GM18868 (cell line): ENCODE results near the gene FGGY.
"Not testable (repeated sequence)": the region's sequence is repeated elsewhere in the genome, so short reads cannot be mapped to it uniquely, and the experiment has no call there.

Source experiments
- ATAC-seq: cut with Tn5 transposase; IDR thresholded peaks from one replicate; pipeline ENCODE4 v1.9.1; 2021; ENCODE audit warnings: mild to moderate bottlenecking, moderate library complexity; ENCODE audit not compliant: unreplicated experiment

Gene FGGY

DNA sequence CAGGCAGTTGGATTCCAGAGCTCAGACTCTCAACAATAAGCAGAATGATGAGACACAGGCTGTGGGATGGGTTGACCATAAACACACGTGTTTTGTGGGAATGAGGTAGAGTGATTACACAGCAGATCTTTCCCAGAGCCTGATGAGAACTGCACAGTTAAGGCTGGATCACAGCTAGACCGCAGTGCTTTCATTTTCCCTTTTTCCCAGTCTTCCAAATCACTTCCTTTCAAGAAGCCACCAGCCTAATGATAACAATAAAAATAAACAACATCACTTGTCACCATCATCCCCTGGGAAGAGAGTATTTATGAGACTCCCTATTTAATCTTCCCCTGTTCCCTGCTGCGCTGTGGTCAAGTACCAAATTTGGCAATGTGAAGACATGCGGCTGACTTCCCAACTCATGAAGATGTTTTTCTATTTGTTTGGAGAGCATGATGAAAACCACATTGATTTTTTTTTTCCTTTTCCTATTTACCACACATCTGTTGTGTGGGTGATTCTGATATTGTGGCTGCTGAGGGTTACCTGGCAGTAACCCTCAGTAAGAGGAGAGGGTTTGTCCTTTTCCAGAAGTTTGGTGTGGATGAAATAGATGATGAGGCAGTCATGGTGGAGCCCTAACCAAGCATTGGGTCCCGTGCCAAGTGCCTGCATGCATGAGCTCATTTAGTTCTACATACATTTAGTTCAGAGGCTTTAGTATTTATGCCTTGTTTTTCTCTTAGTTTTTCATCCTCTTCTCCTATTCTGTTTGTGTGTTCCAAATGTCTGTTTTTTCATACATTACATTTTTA, 268.9 kb downstream of the FGGY start:
- no peak for ATAC-seq

DNA sequence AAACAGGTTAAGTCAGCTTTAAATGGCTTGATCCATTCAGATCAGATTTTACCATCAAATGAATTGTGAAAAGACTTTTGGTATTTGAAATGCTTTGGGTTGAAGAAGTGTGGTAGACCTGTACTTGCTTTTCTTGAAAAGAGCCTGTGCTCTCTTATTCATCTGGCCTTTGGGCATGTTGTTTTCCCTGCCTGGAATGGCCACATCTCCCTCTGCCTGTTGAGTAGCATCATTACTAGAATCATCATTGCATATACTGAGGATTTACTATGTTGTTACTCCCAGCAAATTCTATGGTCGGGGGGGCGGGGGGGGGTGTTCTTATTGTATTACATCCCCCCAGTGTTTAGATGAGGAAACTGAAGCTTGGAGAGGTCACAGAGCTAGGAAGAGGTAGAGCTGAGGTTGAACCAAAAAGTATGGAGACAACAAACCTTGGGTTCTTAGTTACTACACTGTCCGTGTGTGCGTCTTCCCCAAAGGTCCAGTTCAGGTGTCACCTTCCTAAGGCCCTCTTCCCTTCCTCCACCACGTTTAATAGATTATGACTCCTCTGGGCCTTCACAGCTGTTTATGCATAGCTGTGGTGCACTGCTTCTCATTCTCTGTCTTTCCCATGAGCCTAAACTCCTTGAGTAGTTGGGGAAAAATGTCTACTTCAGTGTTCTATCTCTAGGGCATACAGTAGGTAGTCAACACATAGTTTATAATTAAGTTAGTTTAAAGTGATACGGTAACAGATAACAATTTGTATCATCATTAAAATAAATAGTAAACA, 271.5 kb downstream of the FGGY start:
- ATAC-seq: no peak

DNA sequence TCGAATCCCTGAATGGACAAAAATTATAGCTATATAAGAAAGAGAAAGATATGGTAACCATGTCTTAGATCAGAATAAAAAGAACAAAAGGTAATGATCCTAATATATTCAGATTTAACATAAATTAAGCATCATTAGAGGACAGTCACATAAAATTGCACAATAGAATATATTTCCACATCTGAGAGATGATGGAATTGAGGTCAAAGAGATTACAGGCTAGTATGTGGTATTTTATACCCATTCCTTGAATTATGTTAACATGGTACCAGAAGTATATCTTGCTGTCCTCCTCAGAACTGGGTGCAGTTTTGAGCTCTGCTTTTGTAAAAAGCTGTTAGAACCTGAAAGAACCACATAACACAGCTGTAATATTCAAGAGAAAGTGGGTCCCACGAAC, 272.3 kb downstream of the FGGY start:
- ATAC-seq: no peak

DNA sequence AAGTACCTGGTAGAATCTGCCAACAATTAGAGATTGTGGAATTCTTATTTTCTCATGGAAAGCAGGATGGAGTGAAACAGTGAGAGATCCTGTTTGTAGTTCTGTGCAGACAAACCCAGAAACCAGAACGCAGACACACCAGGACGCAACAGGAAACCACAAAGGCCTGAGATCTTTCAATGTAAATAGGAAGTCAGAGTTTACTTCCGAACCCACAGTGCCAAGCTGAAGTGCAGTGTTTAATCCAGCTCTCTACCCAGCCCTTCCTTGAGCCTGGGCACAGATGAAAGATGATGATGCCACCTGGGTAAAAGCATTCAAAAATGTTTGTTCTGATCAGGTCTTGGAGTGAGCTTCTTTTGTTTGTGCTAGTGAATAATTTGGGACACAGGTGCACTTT, 273.6 kb downstream of the FGGY start:
- peak; percentile 72 for ATAC-seq

DNA sequence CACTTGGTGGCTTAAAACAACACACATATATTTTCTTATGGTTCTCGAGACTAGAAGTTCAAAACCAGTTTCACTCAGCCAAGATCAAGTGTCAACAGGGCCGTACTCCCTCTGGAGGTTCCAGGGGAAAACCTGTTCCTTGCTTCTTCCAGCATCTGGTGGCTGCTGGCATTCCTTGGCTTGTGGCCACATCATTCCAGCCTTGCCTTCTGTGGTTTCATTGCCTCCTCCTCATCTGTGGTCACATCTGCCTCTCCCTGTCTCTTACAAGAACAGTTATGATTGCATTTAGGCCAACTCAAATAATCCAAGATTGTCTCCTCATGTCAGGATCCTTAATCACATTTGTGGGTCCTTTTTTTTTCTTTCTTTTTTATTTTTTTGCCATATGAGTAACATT, 277.2 kb downstream of the FGGY start:
- ATAC-seq: no peak

DNA sequence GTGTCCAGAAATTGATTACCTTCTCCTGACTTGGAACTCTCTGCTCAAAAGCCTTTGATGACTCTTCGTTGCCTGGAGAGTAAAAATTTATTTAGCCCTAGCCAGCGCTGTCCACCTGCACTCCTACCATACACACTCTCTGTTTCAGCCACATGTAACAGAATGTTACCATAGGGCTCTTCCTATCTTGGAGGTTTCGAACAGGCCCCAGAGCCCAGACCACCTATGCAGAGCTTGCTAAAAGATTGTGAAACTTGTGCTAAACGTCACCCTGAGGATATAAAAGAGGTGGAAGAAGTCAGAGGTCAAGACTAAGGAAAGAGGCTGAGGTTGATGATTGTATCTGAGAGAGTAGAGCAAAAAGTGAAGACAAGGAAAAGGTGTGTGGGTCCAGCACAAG, 280.9 kb downstream of the FGGY start:
- no peak for ATAC-seq

DNA sequence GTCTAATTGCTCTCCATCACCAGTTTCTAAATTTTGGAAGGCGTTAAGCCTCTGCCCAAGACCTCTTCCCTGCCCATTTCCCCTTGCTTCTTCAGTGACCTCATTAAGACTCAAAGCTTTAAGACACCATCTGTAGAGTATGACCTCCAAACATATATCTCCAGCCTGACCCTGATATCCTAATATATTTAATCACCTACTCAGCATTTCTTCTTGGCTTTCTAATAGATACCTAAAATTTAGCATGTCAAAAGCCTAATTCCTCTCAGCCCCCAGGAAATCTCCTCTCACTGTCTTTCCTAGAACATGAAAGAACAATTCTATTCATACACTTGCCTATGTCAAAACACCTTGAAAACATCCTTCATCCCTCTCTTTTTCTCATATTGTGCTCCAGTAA, 282.3 kb downstream of the FGGY start:
- ATAC-seq: no peak

DNA sequence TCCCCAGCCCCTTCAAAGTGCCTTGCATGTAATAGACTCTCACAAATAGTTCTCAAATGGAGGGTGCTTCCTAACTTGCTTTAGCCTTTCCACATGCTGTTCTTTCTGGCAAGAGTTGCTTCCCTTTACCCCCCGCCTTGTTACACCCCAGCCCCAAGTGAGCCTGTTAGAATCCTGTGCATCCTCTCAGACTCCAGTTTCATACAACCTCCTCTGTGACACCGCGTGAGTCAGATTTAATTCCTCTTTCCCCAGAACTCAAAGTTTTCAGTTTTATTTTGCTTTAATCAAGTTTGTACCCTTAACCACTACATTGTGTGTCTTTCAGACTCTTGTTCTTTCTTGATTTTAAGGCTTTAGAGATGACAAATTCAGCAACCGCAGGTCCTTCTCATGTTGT, 283.4 kb downstream of the FGGY start:
- no peak for ATAC-seq

DNA sequence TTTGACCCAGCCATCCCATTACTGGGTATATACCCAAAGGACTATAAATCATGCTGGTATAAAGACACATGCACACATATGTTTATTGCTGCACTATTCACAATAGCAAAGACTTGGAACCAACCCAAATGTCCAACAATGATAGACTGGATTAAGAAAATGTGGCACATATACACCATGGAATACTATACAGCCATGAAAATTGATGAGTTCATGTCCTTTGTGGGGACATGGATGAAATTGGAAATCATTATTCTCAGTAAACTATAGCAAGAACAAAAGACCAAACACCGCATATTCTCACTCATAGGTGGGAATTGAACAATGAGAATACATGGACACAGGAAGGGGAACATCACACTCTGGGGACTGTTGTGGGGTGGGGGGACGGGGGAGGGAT, 295.5 kb downstream of the FGGY start:
- ATAC-seq: not testable (repeated sequence)

DNA sequence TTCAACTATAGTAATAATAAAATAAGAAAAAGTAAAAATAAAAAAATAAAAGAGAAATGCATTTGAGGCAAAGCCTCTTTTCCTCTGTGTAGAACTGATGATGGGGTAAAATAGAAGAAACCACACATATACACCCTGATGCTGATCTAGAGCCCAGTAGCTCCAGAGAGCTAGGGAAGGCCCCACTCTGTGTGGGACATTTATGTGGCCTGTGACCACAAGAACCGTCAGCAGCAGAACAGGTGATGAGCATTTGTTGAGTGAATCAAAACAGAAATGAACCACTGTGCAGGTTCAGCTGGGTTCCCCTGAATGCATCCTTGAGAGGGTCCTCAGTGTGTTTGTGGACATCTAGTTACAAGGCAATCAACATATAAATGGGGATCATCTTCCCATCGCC, 296.0 kb downstream of the FGGY start:
- no peak for ATAC-seq

DNA sequence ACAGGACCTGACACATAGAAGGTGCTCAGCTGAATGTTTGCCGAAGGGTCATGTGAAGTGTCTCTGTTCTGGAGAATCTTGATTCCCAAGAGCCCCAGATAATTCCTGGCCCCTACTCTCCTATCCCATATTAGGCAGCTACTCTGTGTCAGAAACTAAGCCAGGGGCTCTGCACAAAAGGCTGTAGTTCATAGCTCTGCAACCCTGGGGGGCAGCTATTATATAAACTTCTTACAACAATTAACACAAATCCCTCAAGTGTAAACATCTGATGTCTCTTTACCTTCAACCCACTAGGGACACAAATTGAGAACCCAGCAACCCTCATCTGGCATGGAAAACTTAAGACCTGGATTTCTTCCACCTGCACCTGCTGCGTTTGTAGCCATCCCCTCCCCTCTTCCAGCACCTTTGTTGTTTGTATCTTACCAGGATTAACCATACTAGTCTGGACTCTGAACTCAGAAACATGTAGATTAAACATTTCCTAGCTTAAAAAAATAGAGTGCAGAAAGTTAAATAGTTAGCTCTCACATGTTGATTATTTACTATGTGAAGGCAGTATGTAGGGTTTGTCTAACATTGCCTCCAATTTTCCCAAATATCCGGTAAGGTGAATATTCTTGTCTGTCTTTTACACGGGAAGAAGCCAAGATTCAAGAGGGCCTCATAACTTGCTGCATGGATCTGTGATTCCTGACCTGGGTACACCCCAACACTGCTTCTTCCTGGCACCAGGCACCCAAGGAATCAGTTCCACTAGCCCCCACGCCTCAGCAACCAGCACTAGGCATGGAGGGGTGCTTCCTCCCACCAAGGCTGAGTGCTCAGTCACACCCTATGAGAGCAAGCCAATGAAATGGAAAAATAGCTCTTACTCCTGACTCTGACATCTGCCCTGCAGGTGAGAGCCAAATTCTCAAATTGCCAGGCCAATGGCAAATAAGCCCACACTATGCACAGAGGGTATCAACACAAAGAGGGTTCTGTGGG, 297.2 kb downstream of the FGGY start:
- ATAC-seq: no peak

DNA sequence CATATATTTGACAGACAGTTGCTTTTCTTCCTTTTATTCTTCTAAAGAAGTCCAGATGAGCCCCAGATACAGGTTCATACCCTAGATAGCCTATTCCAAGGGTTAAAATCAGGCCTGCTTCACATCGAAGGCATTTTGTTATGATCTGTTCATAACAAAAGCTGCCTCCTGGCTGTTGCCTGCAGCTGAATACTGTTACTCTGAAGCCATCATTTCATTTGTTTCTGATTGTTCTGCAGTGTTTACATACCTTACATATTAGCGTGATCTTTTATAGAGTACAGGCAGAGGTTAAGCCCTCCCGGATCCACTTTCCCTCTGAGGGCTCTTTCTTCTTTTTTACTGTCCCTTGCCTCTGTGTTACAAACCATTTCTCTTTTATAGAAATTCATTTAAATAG, 298.9 kb downstream of the FGGY start:
- no peak for ATAC-seq

DNA sequence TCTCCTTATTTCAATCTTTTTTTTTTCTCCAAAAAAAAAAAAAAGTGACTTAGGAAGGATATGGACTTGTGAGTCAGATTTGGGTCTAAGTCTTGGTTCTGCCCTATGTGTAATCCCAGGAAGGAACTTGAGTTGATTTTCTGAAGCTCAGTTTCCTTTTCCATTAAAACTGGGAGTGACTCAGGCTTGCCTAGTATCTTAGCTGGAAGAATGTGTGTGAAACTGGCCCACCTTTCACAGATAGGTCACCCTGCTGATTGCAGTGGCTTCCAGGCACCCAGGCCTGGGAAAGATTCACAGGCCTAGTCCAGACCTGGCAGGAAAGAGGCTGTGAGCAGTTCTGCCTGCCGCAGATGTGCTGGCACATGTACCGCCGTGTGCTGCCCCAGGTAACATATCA, 299.5 kb downstream of the FGGY start:
- ATAC-seq: no peak

DNA sequence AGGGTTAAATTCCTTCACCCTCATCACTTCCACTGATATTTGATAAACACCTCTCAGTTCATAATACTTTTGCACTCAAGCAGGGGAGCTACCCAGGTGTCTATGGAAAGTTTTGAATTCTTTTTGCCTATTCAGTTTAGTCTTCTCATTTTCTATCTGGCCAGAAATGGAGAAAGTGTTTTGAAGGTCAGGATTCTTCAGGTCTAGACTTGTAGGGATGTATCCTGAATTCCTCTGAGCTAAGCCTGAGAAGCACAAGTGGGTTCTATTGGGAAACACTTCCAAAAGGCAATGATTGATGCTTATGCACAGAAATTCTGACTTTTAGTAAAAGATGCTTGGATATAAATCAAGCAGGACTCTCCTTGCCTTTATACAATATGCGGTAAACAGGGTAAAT, 300.1 kb downstream of the FGGY start:
- no peak for ATAC-seq

DNA sequence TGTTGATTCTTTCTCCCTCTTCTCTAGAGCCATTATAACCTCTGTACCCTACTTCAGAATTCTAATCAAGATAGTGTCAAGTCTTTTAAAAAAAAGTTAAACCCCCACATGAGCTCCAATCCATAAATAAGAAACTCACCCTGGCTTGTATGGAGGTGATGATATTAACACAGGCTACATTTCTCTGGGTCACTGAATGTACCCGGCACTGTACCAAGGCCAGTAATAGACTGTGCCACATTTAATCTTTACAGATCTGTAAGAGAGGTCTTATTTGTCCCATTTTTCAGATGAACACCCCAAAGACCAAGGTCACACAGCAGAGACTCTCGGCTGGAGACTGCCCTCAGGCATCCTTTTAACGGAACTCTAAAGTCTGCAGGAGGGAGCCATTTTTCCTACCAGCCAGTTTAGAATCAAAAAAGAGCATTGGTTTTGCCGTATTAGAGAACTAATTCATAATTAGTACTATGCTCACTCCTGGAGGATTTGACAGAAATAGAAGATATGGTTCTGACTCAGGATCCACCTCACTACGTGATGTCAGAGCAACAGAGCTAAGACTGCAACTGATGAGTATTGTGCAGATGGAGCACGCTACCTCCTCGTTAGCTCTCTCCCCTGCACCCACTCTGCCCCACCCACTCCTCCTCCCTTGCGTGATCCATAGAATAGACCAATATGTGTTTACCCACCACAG, 300.7 kb downstream of the FGGY start:
- ATAC-seq: no peak

DNA sequence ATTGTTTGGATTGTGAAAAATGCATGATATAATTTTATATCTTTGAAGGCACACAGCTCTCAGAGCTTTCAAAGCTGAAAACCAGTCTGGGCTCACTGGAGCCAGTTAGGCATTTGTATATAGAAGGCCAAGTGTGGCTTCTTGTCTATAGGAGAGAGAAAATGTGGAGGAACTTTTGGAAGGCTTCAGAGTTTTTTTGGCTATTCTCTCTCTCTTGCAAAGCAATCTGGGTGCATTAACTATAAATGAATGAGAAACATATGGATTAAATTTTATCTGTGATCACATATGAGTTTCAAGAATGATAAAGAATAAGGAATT, 301.2 kb downstream of the FGGY start:
- ATAC-seq: no peak

DNA sequence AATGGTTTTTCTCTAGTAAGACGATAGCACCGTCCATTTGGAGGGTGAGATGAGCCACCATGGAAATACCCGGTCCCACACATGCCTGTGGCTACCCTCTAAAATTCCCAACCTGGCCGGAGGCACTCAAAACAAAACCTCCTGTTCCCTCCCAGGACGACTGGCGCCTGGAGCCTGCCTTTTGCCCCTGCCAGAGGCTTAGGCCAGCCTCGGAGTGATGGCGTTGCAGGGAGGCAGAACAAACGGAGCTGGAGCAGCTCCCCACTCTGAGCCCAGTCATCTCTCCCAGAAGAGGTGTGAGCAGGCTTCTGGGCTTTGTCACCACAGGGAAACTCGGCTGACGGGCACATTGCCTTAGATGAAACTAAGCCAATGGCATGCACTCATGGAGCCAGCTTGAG, 304.1 kb downstream of the FGGY start:
- no peak for ATAC-seq

DNA sequence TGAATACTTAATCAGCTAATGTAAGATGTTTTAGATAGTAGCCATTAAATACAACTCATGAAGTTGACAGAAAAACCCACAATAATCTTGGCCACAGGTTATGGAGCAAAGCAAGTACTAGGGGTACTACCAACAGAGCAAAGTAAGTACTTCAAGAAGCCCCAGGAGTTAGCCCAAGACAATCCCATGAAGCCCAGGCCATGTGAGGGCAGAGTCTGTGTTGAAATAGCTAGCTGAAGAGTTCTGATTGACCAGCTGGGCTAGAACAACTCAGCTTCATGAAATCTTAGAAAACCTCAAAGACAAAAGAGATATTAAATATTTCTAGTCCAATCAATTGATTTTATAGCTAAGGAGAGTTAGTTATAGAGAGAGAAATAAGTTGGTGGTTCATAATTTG, 304.9 kb downstream of the FGGY start:
- ATAC-seq: no peak

DNA sequence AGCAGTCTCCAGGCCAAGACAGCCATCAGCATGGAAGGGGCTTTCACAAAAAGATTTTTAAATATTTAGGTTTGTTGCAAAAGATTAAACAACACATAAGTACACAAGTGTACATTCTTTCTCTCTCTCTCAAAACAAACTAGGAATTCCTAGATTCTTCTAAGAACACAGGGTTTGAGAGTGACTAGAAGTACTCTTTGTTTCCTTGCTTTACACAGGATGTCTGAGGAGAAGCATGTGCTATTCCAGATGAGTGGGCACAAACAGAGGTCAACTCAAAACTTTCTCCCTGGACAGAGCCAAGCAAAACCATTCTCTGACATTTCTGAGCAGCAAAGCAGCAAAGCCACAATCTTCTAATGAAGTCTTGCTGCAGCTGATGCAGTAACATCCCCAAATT, 307.3 kb downstream of the FGGY start:
- ATAC-seq: no peak

DNA sequence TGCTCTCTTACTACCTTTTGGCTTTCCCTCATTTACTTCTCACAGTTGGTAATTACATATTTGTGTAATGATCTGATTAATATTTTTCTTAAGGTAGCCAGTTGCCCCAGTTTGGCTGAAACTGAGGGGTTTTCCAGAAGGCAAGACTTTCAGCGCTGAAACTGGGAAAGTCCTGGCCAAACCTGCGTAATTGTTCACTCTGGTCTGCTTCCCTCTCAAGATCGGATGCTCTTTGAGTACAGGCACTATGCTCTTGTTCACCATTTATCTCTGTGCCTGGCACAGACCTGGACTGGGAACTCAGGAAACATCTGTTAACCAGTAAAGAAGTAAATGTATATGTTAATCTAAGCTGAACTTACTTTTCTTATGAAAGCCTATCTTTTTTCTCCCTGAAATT, 308.3 kb downstream of the FGGY start:
- no peak for ATAC-seq

DNA sequence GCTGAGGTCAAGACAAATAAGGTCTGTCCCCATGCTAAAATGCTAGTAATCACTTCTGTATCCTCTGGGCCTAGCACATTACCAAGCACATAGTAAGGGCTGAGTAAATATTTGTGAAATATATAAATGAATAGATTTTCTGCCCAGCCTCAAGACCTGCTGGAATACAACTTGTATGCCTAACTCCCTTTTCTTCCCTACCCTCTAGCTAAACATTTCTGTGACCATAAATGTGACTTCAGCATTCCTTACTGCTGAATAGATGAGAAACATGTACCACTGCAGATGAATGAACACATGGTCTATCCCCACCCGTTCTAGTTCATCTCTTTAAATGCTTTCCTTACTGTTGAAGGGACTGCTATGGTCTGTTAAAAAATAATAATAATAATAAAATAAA, 308.9 kb downstream of the FGGY start:
- ATAC-seq: no peak
